Glutamatergic neuron (in vitro differentiated cells): ENCODE data around the gene BMS1. TPM values are rescaled to one million over a fixed set of nuclear protein-coding genes. Genes with fewer than 3 reads are reported as not detected.
"Not testable (repeated sequence)": the region's sequence is repeated elsewhere in the genome, so short reads cannot be mapped to it uniquely, and the experiment has no call there.

Experiments used
- DNase-seq: peaks from one replicate; pipeline ENCODE4 v3.0.0; 2022
- H3K27ac Mint-ChIP-seq: one replicate; pipeline ENCODE4 v1.8.0; 2020; ENCODE audit warnings: mild to moderate bottlenecking, mixed read lengths, inconsistent platforms; ENCODE audit not compliant: unreplicated experiment
- H3K27me3 Mint-ChIP-seq: one replicate; pipeline ENCODE4 v1.8.0; 2020; ENCODE audit warnings: mild to moderate bottlenecking, moderate library complexity, mixed read lengths, inconsistent platforms; ENCODE audit not compliant: unreplicated experiment
- H3K36me3 Mint-ChIP-seq: one replicate; pipeline ENCODE4 v1.8.0; 2020; ENCODE audit warnings: mild to moderate bottlenecking, mixed read lengths, inconsistent platforms; ENCODE audit not compliant: unreplicated experiment
- H3K4me1 Mint-ChIP-seq: one replicate; pipeline ENCODE4 v1.8.0; 2020; ENCODE audit warnings: mild to moderate bottlenecking, low read depth, mixed read lengths, inconsistent platforms; ENCODE audit not compliant: unreplicated experiment
- H3K4me3 Mint-ChIP-seq: one replicate; pipeline ENCODE4 v1.8.0; 2020; ENCODE audit warnings: mild to moderate bottlenecking, mixed read lengths, inconsistent platforms; ENCODE audit not compliant: unreplicated experiment
- H3K9me3 Mint-ChIP-seq: one replicate; pipeline ENCODE4 v1.8.0; 2020; ENCODE audit warnings: mild to moderate bottlenecking, moderate library complexity, mixed read lengths, inconsistent platforms; ENCODE audit not compliant: unreplicated experiment
- total RNA-seq: library from RNA; stranded (reverse); fragmentation: NEBNext Ultra II Directional; extraction: Animal tissue kit (Norgen Biotek cat#: 25700); gene quantifications from one replicate; pipeline ENCODE4 v1.2.1, GENCODE V29; 2021; ENCODE audit not compliant: unreplicated experiment
- TF ChIP-seq, protein P1 (sequence below): fragments of 200-600 bp; sonication (generic); IDR thresholded peaks from one replicate; pipeline ENCODE4 v1.5.0; 2021; ENCODE audit not compliant: partially characterized antibody, unreplicated experiment

Gene BMS1
- total RNA-seq, 1 donor from 2014 or later, result 17.3 TPM

DNA sequence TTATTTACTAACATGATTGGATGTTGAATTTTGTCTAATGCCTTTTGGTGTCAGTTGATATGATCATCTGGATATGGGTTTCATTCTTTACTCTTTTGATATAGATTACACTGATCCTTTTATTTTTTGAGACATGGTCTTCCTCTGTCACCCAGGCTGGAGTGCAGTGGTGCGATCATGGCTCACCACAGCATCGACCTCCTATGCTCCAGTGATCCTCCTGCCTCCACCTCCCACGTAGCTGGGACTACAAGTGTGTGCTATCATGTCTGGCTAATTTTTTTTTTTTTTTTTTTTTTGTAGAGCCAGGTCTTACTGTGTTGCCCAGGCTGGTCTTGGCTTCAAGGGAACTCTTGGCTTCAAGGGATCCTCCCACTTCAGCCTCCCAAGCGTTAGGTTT lies 27.1 kb downstream of the BMS1 start:
- Mint-ChIP-seq H3K27me3 (no peaks in the 10 kb centered on the region), H3K9me3 (no peaks in the 10 kb centered on the region), H3K4me1 (no peaks in the 10 kb centered on the region), H3K4me3 (no peak overlapping the region), H3K36me3 (peaks cover 13% of the 10 kb centered on the region), H3K27ac (no peak overlapping the region)
- TF ChIP-seq, protein P1, sequence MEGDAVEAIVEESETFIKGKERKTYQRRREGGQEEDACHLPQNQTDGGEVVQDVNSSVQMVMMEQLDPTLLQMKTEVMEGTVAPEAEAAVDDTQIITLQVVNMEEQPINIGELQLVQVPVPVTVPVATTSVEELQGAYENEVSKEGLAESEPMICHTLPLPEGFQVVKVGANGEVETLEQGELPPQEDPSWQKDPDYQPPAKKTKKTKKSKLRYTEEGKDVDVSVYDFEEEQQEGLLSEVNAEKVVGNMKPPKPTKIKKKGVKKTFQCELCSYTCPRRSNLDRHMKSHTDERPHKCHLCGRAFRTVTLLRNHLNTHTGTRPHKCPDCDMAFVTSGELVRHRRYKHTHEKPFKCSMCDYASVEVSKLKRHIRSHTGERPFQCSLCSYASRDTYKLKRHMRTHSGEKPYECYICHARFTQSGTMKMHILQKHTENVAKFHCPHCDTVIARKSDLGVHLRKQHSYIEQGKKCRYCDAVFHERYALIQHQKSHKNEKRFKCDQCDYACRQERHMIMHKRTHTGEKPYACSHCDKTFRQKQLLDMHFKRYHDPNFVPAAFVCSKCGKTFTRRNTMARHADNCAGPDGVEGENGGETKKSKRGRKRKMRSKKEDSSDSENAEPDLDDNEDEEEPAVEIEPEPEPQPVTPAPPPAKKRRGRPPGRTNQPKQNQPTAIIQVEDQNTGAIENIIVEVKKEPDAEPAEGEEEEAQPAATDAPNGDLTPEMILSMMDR, result no peak
- no peak for DNase-seq

DNA sequence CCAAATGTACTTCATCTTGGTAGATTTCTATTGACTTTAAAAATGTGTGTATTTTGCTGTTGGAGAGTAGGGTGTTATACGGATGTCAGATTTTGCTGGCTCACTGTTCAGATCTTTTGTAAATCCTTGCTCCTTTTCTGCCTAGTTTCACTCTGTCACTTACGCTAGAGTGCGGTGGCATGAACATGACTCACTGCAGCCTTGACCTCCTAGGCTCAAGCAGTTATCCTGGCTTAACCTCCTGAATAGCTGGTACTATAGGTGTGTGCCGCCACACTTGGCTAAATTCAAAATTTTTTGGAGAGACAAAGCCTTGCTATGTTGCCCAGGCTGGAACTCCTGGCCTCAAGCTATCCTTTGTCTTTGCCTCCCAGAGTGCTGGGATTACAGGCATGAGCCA lies 29.4 kb downstream of the BMS1 start:
- TF ChIP-seq, protein P1, result no peak
- DNase-seq, result no peak
- Mint-ChIP-seq H3K9me3 (no peaks in the 10 kb centered on the region), H3K4me3 (no peak overlapping the region), H3K27ac (no peak overlapping the region), H3K4me1 (no peaks in the 10 kb centered on the region), H3K27me3 (no peaks in the 10 kb centered on the region), H3K36me3 (peaks cover 13% of the 10 kb centered on the region)

DNA sequence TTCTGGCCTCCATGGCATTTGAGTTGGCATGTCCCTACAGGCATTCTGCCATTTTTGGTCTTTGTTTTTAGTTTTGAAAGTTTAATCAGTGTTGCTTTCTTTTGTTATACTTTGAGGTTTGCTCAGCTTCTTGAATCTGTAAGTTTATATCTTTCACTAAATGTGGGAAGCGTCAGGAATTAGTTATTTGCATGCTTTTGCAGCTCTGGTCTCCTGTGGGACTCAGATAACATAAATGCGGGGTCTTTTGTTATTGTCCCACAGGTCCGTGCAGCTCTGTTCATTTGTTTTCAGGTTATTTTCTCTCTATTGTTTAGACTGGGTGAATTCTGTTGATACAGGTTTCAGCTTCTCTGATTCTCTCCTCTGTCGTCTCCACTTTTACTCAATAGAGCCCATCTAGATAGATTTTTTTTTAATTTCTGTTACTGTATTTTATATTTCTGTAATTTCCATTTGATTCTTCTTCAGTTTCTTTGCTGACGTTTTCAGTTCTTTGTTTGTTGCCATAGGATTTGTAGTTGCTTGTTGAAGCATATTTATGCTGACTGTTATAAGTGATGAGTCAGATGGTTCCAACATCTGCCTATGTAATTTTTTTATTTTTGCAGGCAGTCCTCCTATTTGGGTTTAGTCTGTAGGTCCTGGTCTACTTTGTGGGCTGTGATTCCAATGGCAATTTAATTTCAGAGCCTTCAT lies 31.5 kb downstream of the BMS1 start:
- not testable (repeated sequence) for H3K27ac Mint-ChIP-seq, H3K4me3 Mint-ChIP-seq, DNase-seq, H3K9me3 Mint-ChIP-seq, H3K27me3 Mint-ChIP-seq, H3K4me1 Mint-ChIP-seq
- peaks cover 22% of the 10 kb centered on the region for H3K36me3 Mint-ChIP-seq

DNA sequence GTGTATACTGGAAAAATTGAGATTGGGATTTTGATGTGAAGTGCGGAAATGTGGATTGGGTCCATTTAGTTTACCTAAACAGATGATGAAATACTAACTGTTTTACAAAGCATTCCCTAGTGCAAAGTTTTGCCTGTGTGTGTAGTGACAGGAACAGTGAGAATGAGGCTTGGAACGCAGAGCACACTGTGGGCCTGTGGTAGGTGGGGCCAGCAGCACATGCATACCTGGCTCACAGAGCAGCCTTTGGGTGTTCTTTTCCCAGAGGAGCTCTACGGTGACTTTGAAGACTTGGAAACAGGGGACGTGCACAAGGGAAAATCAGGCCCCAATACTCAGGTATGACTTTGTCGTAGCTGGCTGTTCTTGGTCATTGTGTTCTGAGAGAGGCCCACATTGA lies 33.7 kb downstream of the BMS1 start:
- not testable (repeated sequence) for H3K4me3 Mint-ChIP-seq, H3K9me3 Mint-ChIP-seq, H3K27me3 Mint-ChIP-seq, DNase-seq, H3K4me1 Mint-ChIP-seq
- Mint-ChIP-seq H3K27ac (peak overlapping the region; percentile 53), H3K36me3 (peaks cover 22% of the 10 kb centered on the region)

DNA sequence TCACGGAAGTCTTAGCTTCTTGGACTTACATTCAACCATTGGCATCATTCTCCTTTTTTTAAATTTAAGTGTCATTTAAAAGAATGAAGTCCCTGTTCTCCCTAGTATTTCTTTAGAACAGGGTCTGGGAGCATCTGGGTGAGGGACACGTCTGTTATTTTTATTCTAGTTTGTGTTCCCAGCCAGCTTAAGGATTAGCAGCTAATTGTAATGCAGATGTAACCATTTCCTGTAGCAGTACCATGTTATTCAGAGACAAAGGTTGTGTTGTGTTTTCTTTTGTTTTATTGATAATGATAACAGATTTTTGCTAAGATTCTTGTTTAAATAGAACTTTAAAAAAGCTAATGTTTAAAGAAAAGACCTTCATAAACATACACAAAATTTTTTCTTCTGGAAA lies 34.3 kb downstream of the BMS1 start:
- no peak overlapping the region for H3K4me3 Mint-ChIP-seq
- H3K36me3 Mint-ChIP-seq, result peaks cover 22% of the 10 kb centered on the region
- H3K27me3 Mint-ChIP-seq, result no peaks in the 10 kb centered on the region
- TF ChIP-seq, protein P1, result no peak
- DNase-seq, result no peak
- peaks cover 3% of the 10 kb centered on the region for H3K9me3 Mint-ChIP-seq
- H3K4me1 Mint-ChIP-seq, result no peaks in the 10 kb centered on the region
- peak overlapping the region; percentile 8 for H3K27ac Mint-ChIP-seq

DNA sequence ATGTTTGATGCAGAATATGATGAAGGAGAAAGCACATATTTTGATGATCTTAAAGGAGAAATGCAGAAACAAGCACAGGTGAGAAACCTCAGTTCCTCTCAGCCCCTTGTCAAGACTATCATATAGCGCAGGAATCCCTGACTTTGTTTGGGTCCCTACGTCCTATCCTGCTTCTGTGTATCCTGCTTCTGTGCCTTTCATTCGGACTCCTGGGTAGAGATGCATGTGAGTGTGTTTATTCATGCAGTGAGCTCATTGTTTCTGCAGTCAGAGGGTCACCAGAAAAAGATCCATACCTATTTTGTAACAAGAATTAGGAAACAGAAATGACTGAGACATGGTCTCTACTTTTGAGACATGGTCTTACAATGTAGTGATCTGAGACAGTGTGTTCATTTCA lies 34.8 kb downstream of the BMS1 start:
- not testable (repeated sequence) for DNase-seq, H3K9me3 Mint-ChIP-seq, H3K27me3 Mint-ChIP-seq, H3K4me3 Mint-ChIP-seq, H3K4me1 Mint-ChIP-seq
- peaks cover 22% of the 10 kb centered on the region for H3K36me3 Mint-ChIP-seq
- H3K27ac Mint-ChIP-seq, result peak overlapping the region; percentile 8

DNA sequence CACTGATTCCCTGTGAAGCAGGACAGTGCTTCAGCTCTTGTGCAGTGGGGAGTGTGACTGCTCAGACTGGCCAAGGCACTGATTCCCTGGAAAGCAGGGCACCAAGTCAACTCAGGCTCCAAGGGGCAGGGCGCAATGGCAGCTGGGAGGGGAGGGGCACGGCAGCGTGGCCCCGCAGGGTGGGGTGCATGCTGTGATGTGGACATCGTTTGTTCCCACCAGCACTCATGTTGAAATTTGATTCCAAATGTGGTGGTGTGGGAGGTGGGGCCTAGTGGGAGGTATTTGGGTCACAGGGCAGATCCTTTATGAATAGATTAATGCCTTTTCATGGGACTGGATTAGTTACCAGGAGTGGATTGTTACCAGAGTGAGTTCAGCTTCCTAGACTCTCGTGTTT lies 44.2 kb downstream of the BMS1 start:
- peaks cover 17% of the 10 kb centered on the region for H3K36me3 Mint-ChIP-seq
- H3K27ac Mint-ChIP-seq, H3K27me3 Mint-ChIP-seq, DNase-seq, H3K9me3 Mint-ChIP-seq, H3K4me3 Mint-ChIP-seq, H3K4me1 Mint-ChIP-seq: not testable (repeated sequence)
